Stimulated activated naive CD8-positive, alpha-beta T cell treated with anti-CD3 and anti-CD28 coated beads, Interleukin-15, Interleukin-2, amounts not matched to agents 100 ng/mL and 50 ng/mL, for 24 hours (primary cell): ENCODE measurements around the gene PCDHGA7.
"Not testable (repeated sequence)": the region's sequence is repeated elsewhere in the genome, so short reads cannot be mapped to it uniquely, and the experiment has no call there.

Experiments
- H3K27ac Mint-ChIP-seq: one replicate; pipeline ENCODE4 v1.8.0; 2021; ENCODE audit warnings: mild to moderate bottlenecking, mixed read lengths
- H3K27me3 Mint-ChIP-seq: one replicate; pipeline ENCODE4 v1.8.0; 2021; ENCODE audit warnings: mixed read lengths
- H3K36me3 Mint-ChIP-seq: one replicate; pipeline ENCODE4 v1.8.0; 2021; ENCODE audit warnings: low read depth, mixed read lengths
- H3K4me1 Mint-ChIP-seq: one replicate; pipeline ENCODE4 v1.8.0; 2021; ENCODE audit warnings: low read depth, mixed read lengths
- H3K4me3 Mint-ChIP-seq: one replicate; pipeline ENCODE4 v1.8.0; 2021; ENCODE audit warnings: mild to moderate bottlenecking, mixed read lengths
- H3K9me3 Mint-ChIP-seq: one replicate; pipeline ENCODE4 v1.8.0; 2021; ENCODE audit warnings: mixed read lengths

PCDHGA7 gene

GRCh38 chr5:141403387-141403786, 20.8 kb downstream of the PCDHGA7 start:
- Mint-ChIP-seq H3K27ac (no peak overlapping the region), H3K9me3 (peaks cover 18% of the 10 kb centered on the region), H3K4me3 (no peak overlapping the region), H3K36me3 (peaks cover 8% of the 10 kb centered on the region), H3K4me1 (no peaks in the 10 kb centered on the region), H3K27me3 (peaks cover 80% of the 10 kb centered on the region)

- Mint-ChIP-seq H3K4me3 (peak within 1 kb of the TSS; percentile 67), H3K9me3 (peaks cover 16% of the 10 kb centered on the region), H3K27me3 (peaks cover 79% of the 10 kb centered on the region), H3K36me3 (peaks cover 13% of the 10 kb centered on the region)
- not testable (repeated sequence) for H3K27ac Mint-ChIP-seq, H3K4me1 Mint-ChIP-seq
Measured at GRCh38 chr5:141407790-141408505, 25.4 kb downstream of the PCDHGA7 start, which contains the start of gene PCDHGB6. Gene PCDHGB6 (plus strand): TSS chr5:141408021. CDS start chr5:141408203, 182 bp downstream.

DNA sequence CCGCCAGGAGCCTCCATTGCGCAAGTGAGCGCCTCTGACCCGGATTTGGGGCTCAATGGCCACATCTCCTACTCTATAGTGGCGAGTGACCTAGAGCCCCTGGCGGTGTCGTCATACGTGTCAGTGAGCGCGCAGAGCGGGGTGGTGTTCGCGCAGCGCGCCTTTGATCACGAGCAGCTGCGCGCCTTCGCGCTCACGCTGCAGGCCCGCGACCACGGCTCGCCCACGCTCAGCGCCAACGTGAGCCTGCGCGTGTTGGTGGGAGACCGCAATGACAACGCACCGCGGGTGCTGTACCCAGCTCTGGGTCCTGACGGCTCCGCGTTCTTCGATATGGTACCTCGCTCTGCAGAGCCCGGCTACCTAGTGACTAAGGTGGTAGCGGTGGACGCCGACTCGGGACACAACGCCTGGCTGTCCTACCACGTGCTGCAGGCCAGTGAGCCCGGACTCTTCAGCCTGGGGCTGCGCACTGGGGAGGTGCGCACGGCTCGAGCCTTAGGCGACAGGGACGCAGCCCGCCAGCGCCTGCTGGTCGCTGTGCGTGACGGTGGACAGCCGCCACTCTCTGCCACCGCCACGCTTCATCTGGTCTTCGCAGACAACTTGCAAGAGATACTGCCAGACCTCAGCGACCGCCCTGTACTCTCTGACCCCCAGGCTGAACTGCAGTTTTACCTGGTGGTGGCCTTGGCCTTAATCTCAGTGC, 27.2 kb downstream of the PCDHGA7 start:
- H3K27ac Mint-ChIP-seq, result no peak overlapping the region
- peaks cover 81% of the 10 kb centered on the region for H3K27me3 Mint-ChIP-seq
- peaks cover 18% of the 10 kb centered on the region for H3K36me3 Mint-ChIP-seq
- peaks cover 16% of the 10 kb centered on the region for H3K9me3 Mint-ChIP-seq
- H3K4me3 Mint-ChIP-seq, result no peak overlapping the region
- H3K4me1 Mint-ChIP-seq, result peaks cover 13% of the 10 kb centered on the region

GRCh38 chr5:141411575-141411974, 29.0 kb downstream of the PCDHGA7 start:
- Mint-ChIP-seq H3K27ac (no peak overlapping the region), H3K4me1 (peaks cover 17% of the 10 kb centered on the region), H3K9me3 (peaks cover 16% of the 10 kb centered on the region), H3K4me3 (no peak overlapping the region), H3K27me3 (peaks cover 79% of the 10 kb centered on the region), H3K36me3 (peaks cover 18% of the 10 kb centered on the region)

GRCh38 chr5:141412854-141413539, 30.5 kb downstream of the PCDHGA7 start, which contains the start of gene PCDHGA10:
Gene PCDHGA10 (plus strand): TSS chr5:141412987. CDS start chr5:141413176, 189 bp downstream.
- peaks cover 20% of the 10 kb centered on the region for H3K4me1 Mint-ChIP-seq
- H3K9me3 Mint-ChIP-seq, result peaks cover 19% of the 10 kb centered on the region
- H3K36me3 Mint-ChIP-seq, result peaks cover 21% of the 10 kb centered on the region

DNA sequence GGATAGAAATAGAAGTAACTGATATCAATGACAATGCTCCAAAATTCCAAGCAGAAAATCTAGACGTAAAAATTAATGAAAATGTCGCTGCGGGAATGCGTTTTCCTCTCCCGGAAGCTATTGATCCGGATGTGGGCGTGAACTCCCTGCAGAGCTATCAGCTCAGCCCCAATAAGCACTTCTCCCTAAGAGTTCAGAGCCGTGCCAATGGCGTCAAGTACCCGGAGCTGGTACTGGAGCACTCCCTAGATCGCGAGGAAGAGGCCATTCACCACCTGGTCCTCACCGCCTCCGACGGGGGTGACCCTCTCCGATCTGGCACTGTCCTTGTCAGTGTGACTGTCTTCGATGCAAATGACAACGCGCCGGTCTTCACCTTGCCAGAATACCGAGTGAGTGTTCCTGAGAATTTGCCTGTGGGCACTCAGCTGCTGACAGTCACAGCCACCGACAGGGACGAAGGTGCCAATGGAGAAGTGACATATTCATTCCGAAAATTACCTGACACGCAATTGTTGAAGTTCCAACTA, 31.1 kb downstream of the PCDHGA7 start:
- Mint-ChIP-seq H3K4me3 (peak overlapping the region; percentile 79), H3K27me3 (peaks cover 78% of the 10 kb centered on the region), H3K27ac (no peak overlapping the region), H3K4me1 (peaks cover 21% of the 10 kb centered on the region), H3K36me3 (peaks cover 24% of the 10 kb centered on the region), H3K9me3 (peaks cover 20% of the 10 kb centered on the region)

More at GRCh38 chr5:141412854-141413539, 30.5 kb downstream of the PCDHGA7 start, which contains the start of gene PCDHGA10:
- Mint-ChIP-seq H3K27me3 (peaks cover 78% of the 10 kb centered on the region), H3K4me3 (peak within 1 kb of the TSS; percentile 79), H3K27ac (no peak within 1 kb of the TSS)

GRCh38 chr5:141414548-141415274, 32.2 kb downstream of the PCDHGA7 start:
- peaks cover 21% of the 10 kb centered on the region for H3K4me1 Mint-ChIP-seq
- H3K9me3 Mint-ChIP-seq, result peaks cover 17% of the 10 kb centered on the region
- H3K36me3 Mint-ChIP-seq, result peaks cover 21% of the 10 kb centered on the region
- H3K27me3 Mint-ChIP-seq, result peaks cover 76% of the 10 kb centered on the region
- H3K4me3 Mint-ChIP-seq, H3K27ac Mint-ChIP-seq: not testable (repeated sequence)

GRCh38 chr5:141415275-141415618, 32.7 kb downstream of the PCDHGA7 start:
- Mint-ChIP-seq H3K9me3 (peaks cover 19% of the 10 kb centered on the region), H3K4me1 (peaks cover 21% of the 10 kb centered on the region), H3K27me3 (peaks cover 79% of the 10 kb centered on the region), H3K36me3 (peaks cover 22% of the 10 kb centered on the region)
- H3K4me3 Mint-ChIP-seq, H3K27ac Mint-ChIP-seq: not testable (repeated sequence)

DNA sequence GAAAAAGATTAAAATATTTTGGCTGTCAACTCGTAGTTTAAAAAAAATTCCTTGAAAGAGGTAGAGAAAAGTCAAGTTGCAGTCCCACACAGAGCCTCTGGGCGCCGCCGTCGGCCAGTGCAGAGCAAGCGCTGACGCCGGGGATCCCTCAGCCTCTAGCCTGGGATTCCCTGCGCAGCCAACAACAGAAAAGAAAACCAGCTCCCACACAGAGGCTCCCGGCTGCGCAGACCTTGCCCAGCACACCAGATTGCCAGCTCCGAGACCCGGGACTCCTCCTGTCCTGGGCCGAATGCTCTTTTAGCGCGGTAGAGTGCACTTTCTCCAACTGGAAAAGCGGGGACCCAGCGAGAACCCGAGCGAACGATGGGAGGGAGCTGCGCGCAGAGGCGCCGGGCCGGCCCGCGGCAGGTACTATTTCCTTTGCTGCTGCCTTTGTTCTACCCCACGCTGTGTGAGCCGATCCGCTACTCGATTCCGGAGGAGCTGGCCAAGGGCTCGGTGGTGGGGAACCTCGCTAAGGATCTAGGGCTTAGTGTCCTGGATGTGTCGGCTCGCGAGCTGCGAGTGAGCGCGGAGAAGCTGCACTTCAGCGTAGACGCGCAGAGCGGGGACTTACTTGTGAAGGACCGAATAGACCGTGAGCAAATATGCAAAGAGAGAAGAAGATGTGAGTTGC, 35.1 kb downstream of the PCDHGA7 start, which contains the start of gene PCDHGB7:
PCDHGB7 (plus strand) TSS at position 184 of the 679 bp plus-strand sequence; CDS start at position 367, 183 bp downstream.
- Mint-ChIP-seq H3K4me1 (peaks cover 32% of the 10 kb centered on the region), H3K9me3 (peaks cover 30% of the 10 kb centered on the region), H3K27me3 (peaks cover 89% of the 10 kb centered on the region), H3K36me3 (peaks cover 34% of the 10 kb centered on the region), H3K27ac (peak within 1 kb of the TSS; percentile 55), H3K4me3 (peak within 1 kb of the TSS; percentile 74)

DNA sequence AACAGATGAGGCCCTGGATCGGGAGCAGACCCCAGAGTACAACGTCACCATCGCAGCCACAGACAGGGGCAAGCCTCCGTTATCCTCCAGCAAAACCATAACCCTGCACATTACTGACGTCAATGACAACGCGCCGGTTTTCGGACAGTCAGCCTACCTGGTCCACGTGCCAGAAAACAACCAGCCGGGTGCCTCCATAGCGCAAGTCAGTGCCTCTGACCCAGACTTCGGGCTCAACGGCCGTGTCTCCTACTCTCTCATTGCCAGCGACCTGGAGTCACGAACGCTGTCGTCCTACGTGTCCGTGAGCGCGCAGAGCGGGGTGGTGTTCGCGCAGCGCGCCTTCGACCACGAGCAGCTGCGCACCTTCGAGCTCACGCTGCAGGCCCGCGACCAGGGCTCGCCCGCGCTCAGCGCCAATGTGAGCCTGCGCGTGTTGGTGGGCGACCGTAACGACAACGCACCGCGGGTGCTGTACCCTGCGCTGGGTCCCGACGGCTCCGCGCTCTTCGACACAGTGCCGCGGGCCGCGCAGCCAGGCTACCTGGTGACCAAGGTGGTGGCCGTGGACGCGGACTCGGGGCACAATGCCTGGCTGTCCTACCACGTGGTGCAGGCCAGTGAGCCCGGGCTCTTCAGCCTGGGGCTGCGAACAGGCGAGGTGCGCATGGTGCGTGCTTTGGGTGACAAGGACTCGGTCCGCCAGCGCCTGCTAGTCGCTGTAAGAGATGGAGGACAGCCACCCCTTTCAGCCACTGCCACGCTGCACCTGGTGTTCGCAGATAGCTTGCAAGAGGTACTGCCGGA, 36.7 kb downstream of the PCDHGA7 start:
- Mint-ChIP-seq H3K4me3 (no peak overlapping the region), H3K9me3 (peaks cover 34% of the 10 kb centered on the region), H3K27ac (no peak overlapping the region), H3K27me3 (peaks cover 85% of the 10 kb centered on the region), H3K36me3 (peaks cover 33% of the 10 kb centered on the region), H3K4me1 (peaks cover 22% of the 10 kb centered on the region)

DNA sequence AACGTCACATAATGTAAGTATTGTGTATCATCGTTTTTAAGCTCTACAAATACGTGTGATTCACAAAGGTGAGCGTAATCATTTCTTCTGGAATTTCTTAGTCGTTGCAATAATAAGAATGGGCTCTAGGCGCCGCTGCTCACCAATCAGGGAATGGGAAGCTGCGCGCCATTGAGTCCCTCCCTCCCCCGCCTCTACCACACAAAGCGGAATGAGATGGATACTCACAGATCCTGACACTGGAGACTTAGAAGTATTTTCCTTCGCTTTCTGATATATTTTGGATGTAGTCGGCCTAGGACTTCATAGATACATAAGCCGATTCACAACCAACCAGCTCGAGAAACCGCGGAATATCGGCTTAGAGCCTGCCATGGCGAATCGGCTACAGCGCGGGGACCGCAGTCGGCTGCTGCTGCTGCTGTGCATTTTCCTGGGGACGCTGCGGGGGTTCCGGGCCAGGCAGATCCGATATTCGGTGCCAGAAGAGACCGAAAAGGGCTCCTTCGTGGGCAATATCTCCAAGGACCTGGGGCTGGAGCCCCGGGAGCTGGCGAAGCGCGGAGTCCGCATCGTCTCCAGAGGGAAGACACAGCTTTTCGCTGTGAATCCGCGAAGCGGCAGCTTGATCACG, 38.4 kb downstream of the PCDHGA7 start, which contains the start of gene PCDHGA11:
PCDHGA11 (plus strand) TSS at position 197 of the 634 bp plus-strand sequence; CDS start at position 374, 177 bp downstream.
- Mint-ChIP-seq H3K4me1 (peaks cover 15% of the 10 kb centered on the region), H3K27ac (peak within 1 kb of the TSS; percentile 63), H3K36me3 (peaks cover 29% of the 10 kb centered on the region), H3K9me3 (peaks cover 34% of the 10 kb centered on the region), H3K4me3 (peak within 1 kb of the TSS; percentile 81), H3K27me3 (peaks cover 88% of the 10 kb centered on the region)

- H3K4me1 Mint-ChIP-seq, result peaks cover 15% of the 10 kb centered on the region
- H3K27me3 Mint-ChIP-seq, result peaks cover 88% of the 10 kb centered on the region
- H3K9me3 Mint-ChIP-seq, result peaks cover 34% of the 10 kb centered on the region
- peak overlapping the region; percentile 52 for H3K27ac Mint-ChIP-seq
- peaks cover 29% of the 10 kb centered on the region for H3K36me3 Mint-ChIP-seq
- peak overlapping the region; percentile 81 for H3K4me3 Mint-ChIP-seq
Measured at GRCh38 chr5:141421489-141421855, 38.9 kb downstream of the PCDHGA7 start.
